HG02678 (cell line): Measurements from ENCODE around the gene TNK2.
A peak's percentile ranks its signal among the peaks of the same experiment; 100 is the strongest.
"Not testable (repeated sequence)": the region's sequence is repeated elsewhere in the genome, so short reads cannot be mapped to it uniquely, and the experiment has no call there.

Experiments
- ATAC-seq: cut with Tn5 transposase; IDR thresholded peaks from one replicate; pipeline ENCODE4 v1.9.1; 2021; ENCODE audit warnings: mild to moderate bottlenecking, moderate library complexity; ENCODE audit not compliant: unreplicated experiment

TNK2 gene

DNA sequence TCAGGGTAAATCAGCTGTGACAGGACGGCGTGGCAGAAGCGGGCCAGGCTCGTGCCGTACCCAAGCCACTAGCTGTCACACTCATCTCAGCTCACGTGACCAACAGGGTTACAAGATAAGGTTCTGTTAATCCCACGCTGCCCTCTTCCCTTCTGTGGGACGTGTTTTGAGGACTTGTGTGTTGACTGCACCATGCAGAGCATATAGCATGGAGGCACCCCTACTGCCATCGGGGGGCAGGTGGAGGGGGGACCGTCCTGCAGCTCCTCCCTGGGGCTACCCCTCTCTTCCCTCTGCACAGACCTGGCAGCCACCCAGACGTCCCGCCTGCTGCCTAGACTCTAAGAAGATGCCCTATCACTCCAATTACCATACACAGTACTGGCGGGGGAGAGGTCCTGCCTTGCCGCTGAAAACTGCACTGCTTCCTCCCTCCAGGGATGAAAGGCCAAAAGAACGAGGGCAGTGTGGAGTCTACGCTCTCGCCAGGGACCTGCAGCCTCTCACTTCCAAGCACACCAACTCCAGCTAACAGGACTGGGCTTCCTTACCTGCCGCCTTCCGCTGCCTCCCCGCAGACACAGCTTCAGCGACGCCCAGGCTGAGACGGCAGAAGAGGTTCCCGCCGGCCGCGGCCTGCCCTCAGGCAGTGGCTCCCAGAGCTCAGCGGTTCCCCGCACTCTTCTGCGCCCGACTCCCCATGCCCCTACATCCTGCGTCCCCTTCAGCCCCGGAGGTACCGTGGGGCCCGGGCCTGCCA is at the start of gene TNK2:
TNK2 (minus strand) TSS at position 618 of the 760 bp plus-strand sequence. CDS start 19,963 bp downstream, outside the sequence.
- ATAC-seq = peak; percentile 19

DNA sequence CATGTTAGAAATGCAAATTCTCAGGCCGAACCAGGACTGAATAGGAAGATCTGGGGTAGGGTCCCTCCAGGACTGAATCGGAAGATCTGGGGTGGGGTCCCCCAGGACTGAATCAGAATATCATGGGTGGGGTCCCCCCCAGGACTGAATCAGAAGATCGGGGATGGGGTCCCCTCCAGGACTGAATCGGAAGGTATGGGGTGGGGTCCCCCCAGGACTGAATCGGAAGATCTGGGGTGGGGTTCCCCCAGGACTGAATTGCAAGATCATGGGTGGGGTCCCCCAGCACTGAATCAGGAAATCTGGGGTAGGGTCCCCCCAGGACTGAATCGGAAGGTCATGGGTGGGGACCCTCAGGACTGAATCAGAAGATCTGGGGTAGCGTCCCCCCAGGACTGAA is 48.2 kb upstream of the TNK2 start:
- ATAC-seq = no peak

DNA sequence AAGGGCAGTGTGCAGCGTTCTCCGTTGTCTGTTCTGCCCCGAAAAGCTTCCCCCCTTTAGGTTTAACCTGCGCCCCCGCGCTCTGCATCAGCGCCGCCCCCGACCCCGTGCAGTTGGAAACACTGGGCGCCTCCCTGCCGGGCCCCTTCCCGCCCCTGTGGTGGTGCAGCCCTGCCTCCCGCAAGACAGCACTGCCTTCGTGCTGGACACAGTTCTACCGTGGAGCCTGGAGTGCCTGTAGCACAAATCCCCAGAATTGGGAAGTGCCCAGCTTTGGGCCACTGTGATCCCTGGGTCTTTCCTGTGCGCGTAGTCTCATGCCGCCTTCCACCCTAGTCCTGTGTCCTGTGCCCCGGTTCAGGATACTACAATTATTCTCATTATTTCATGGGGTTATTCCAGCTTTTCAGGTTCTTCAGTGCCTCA is 47.1 kb upstream of the TNK2 start:
- not testable (repeated sequence) for ATAC-seq

DNA sequence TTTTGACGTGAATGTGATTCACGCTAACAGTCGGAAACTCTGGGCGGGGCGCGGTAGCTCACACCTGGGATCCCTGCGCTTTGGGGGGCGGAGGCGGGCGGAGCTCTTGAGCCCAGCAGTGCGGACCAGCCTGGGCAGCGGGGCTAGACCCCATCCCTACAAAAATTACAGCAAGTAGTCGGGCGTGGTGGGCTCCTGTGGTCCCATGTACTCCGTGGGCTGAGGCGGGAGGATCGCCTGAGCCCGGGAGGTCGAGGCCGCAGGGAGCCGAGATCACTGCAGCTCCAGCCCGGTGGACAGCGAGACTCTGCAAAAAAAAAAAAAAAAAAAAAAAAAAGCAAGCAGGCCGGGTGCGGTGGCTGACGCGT is 46.4 kb upstream of the TNK2 start:
- peak; percentile 47 for ATAC-seq

DNA sequence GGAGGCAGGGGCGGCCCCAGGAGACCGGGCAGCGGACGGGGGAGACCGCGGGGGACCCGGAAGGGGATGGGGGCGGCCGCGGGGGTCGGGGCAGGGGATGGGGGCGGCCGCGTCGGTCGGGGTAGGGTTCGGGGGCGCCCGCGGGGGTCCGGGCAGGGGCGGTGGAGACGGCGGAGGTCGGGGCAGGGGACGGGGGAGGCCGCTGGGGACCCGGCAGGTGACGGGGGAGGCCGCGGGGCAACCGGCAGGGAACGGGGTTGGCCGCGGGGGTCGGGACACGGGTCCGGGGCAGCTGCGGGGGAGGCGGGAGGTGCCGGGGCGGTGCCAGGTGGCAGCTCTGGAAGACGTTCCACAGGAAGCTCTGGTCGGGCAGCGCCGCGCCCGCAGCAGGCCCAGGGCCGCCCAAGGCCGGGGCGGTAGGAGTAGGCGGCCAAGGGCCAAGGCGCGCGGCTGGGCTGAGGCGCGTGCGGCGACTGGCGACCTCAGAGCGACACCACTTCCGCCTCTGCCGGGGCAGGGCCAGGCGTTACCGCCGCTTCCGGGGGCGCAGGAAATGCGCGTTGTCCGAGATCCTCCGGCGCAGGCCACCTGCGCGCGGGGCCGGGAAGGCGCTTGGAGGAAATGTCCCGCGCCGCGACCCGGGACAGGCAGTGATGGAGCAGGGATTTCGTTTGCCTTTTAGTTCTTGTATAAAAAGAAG is 45.9 kb upstream of the TNK2 start:
- peak; percentile 95 for ATAC-seq

DNA sequence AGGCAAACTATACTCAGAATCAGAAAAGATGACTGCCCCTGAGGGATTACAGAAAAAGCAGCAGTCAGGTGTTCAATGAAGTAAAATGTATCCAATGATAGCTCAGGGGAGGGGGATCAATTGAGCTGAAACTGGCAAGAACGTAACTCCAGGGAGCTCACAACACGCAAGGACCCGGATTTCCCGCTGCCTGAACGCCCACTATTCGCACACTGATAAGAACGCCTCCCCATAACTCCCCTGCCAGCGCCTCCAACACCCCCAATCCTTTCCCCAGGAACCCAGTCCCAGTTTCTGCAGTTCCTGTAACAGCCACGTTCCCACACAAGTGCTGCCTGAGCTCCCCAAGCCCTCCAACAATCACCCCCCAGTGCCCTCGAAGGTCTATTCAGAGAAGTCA is 44.2 kb upstream of the TNK2 start:
- not testable (repeated sequence) for ATAC-seq

DNA sequence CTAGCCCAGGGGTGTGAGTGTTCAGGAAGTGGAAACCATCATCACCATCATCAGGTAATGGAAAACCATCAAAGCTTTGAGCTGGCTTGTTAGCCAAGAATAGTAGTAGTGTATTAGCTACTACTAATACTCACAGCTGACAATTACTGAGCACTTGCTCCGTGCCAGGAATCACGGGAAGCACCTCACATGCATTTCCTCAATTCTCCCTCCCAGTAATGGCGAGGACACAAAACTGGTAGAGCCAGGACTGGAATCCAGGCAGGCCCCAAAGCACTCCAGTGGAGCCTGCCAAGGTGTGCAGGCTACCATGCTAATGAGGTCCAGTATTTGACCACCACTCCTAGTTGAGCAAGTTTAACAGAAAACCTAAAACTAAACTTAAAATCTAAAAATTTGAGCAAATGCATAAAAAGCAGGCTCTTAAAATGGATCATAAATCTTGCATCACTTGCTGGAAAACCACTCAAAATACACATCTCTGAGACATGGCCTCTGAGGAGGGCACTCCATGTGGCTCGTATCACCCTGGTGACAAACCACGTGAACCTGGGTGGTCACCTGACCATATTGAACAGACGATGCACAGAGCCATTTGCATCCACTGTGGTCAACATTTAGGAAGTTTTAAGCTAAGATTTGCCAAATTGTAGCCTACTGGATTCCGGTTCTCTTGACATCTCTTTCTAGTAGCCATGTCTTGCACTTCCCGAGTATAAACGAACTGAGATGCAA is 43.3 kb upstream of the TNK2 start:
- ATAC-seq = not testable (repeated sequence)

DNA sequence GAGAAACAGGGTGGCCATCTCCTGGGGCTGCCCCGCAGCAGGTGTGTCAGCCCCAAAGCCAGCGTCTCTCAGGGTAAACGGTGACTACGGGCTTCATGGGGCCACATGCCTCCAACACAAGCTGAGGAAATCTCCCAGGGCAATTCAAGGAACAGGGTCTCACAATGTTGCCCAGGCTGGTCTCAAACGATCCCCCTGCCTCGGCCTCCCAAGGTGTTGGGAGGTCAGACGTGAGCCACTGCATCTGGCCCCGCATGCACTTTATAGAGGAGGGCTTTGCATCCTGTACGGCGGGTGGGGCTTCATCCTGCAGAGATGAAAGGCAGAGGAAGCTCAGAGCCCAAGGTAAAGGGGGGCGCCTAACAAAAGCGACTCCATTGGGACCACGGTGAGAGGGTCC is 42.4 kb upstream of the TNK2 start:
- ATAC-seq = not testable (repeated sequence)

DNA sequence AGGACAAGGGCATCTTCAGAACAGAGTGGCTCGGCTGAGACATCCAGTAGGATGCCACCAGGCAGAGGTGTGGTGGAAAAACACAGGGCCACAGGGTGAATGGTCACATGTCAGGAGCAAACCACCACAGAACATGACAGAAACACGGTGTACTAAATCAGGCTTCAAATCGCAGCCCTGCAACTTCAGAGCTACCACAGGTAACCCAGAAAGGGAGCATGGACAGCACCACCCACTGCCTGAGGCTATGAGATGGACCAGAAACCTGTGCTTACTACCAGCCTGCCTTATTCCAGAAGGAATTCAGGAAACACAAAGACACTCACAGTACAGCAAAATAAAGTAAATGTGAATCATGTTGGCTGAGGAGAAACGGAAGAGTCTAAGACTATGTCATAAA is 41.8 kb upstream of the TNK2 start:
- ATAC-seq = not testable (repeated sequence)

DNA sequence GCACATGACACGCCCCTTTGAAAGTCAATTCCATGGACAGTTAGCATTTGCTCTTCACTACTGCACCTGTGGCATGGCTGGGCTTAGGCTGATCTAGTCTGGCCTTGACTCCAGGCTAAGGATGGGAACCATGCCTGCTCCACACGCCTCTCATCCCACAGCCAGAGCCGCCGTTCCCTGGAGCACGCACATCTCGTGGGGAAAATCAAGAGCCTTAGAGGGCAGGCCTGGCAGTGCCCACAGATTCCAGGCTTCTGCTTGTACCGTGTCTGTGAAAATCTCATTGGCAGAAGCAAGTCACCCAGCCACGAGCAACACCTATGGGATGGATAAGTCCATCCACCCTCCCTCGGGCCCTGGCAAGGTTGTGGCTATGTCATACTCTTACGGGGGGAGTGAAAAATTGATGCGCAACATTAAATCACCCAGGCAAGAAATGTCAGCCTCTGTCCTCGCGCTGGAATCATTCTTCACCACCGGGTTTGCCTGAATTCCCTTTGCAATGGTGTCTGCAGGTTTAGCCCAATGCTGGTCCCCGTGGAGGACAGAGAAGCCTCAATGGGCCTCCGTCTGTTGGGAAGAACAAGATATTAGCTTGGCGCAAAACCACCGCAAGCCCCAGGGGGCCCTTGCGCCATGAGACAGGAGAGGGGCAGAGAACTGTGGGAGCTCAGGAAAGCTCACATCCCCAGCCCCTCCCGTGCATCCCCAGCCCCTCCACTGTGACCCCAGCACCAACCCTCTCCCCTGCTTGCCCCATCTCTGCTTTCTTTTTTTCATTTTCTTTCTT is 38.8 kb upstream of the TNK2 start:
- not testable (repeated sequence) for ATAC-seq

DNA sequence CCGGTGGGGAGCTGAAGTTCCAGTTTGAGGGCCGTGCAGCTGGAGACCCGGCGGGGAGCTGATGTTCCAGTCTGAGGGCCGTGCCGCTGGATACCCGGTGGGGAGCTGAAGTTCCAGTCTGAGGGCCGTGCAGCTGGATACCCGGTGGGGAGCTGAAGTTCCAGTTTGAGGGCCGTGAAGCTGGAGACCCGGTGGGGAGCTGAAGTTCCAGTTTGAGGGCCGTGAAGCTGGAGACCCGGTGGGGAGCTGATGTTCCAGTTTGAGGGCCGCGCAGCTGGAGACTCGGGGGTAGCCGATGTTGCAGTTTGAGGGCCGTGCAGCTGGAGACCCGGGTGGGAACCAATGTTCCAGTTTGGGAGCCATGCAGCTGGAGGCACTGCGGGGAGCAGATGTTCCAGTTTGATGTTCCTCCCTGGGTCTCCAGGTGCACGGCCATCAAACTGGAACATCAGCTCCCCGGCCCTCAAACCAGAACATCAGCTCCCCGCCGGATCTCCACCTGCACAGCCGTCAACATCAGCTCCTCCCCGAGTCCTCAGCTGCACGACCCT is 33.0 kb upstream of the TNK2 start:
- ATAC-seq = not testable (repeated sequence)

DNA sequence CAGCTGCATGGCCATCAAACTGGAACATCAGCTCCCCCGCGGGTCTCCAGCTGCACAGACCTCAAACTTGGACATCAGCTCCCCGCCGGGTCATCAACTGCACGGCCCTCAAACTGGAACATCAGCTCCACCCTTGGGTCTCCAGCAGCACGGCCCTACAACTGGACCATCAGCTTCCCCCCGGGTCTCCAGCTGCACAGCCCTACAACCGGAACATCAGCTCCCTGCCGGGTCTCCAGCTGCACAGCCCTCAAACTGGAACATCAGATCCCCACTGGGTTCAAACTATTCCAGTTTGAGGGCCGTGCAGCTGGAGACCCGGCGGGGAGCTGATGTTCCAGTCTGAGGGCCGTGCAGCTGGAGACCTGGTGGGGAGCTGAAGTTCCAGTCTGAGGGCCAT is 32.5 kb upstream of the TNK2 start:
- not testable (repeated sequence) for ATAC-seq

DNA sequence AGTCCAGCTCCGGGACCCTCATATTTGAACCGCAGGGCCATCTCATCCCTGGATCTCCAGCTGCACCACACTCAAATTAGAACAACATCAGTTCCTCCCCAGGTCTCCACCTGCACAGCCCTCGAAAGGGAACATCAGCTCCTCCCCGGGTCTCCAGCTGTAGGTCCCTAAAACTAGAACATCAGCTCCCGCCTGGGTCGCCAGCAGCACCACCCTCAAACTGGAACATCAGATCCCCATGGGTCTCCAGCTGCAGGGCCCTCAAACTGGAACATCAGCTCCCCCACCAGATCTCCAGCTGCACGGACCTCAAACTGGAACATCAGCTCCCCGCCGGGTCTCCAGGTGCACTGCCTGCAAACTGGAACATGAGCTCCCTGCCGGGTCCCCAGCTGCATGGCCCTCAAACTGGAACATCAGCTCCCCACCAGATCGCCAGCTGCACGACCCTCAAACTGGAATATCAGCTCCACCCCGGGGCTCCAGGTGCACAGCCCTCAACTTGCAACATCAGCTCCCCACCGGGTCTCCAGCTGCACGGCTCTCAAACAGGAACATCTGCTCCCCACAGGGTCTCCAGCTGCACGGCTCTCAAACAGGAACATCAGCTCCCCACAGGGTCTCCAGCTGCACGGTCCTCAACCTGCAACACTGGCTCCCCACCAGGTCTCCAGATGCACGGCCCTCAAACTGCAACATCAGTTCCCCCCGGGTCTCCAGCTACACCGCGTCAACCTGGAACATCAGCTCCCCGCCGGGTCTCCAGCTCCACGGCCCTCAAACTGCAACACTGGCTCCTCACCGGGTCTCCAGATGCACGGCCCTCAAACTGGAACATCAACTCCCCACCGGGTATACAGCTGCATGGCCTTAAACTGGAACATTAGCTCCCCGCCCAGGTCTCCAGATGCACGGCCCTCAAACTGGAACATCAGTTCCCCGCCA is 31.4 kb upstream of the TNK2 start:
- not testable (repeated sequence) for ATAC-seq

DNA sequence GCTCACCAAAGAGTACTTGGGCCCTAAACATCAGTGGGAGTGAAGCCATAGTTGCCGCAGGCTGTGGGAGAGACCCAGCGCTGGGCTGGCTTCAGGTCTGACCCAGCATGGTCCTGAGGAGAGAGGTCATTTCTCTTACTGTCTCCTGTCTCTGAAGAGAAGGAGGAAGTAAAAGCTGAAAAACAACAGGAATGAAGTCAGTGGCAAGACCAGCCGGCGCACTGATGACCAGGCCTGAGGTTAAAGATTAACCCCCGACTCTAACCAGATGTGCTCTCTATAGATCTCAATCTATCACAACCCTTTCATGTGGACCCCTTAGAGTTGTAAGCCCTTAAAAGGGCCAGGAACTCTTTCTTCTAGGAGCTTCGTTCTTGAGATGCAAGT is 24.7 kb upstream of the TNK2 start:
- not testable (repeated sequence) for ATAC-seq

DNA sequence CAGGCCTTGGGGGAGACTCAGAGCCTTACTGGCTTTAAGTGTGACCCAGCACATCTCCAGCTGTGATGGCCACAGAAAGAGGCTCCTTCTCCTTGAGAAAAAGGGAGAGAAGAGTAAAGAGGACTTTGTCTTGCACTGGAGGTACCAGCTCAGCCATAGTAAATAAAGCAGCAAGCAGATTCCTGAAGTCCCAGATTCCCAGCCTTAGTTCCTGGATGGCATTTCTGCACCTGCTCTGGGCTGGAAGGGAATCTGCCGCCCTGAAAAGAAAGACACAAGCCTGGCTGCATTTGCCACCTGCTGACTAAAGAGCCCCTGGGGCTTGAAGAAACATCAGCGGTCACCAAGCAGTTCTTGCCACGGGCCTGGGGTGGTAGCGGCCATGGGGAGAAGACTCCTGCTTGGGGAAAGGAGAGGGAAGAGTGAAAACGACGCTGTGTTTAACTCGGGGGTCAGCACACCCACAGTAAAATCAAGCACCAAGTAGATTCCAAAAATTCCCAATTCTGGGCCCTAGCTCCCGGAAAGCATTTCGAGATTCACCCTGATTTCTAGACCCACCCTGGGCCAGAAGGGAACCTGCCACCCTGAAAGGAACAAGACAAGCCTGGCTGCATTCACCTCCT is 24.2 kb upstream of the TNK2 start:
- no peak for ATAC-seq

DNA sequence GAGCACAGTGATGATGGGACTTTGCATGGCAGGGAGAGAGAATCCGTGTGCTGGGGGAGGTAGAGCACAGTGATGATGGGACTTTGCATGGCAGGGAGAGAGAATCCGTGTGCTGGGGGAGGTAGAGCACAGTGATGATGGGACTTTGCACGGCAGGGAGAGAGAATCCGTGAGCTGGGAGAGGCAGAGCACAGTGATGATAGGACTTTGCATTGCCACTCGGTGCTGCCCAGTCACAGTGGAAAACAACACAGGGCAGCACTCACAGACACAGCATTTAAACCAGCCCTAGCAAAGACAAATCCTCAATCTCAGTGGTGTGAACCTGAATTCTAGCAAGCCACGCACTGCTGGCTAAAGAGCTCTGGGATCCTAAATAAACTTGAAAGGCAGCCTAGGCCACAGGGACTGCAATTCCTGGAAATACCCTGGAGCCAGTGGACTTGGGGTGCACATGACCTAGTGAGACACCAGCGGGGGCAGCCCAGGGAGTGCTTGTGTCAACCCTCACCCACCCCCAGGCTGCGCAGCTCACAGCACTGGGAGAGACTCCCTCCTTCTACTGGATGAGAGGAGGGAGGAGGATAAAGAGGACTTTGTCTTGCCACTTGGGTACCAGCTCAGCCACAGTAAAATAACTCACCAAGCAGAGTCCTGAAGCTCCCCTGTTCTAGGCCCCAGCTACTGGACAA is 23.4 kb upstream of the TNK2 start:
- ATAC-seq = no peak

DNA sequence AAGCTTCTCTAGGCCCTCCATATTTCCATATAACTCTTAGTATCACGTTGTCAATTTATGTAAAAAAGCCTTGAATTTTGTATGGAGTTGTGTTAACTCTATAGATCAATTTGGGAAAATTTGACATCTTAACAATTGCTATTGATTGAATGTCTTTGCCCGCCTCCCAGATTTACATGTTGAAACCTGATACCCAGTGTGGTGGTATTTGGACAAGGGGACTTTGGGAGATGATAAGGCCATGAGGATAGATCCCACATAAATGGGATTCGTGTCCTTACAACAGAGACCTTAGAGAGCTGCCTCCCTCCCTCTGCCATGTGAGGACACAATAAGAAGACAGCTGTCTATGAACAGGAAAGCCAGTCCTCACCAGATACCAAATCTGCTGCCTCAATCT is 21.1 kb upstream of the TNK2 start:
- ATAC-seq = no peak

DNA sequence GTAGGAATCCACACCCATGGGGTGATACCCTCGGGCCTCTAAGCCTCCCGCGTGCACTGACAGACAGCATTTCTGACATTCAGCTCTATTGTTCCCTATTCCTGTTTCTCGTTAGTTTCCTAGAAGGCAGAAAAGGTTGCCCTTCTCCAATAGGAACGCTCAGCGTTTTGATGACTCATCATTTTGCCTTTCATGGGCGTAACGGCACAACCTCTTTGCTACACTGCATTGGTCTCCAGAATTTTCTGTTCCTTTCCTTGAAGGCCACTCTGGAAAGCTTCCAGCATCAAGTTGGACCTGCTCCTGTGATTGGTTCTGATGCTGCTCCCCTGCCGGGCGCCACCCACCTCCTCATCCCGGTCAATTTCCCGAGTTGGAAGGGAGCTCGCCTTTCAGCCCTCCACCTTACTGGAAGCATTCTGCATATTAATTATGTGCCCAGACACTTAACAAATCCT is 13.0 kb upstream of the TNK2 start:
- ATAC-seq = no peak
